H9 (cell line): ENCODE results near the gene SIRT7. TPM values are rescaled to one million over a fixed set of nuclear protein-coding genes. Genes with fewer than 3 reads are reported as not detected.

ENCODE experiments used
- DNase-seq: peaks from one replicate; pipeline ENCODE4 v3.0.0-alpha.2; 2017
- H2AFZ ChIP-seq: one replicate; pipeline ENCODE4 v1.6.1; 2013; ENCODE audit warnings: mild to moderate bottlenecking, low read length, control low read depth, moderate library complexity
- H2AK5ac ChIP-seq: 2 replicates; pipeline ENCODE4 v1.6.1; 2013; ENCODE audit warnings: low read length, control low read depth, mixed read lengths; ENCODE audit not compliant: insufficient read length
- H2BK120ac ChIP-seq: one replicate; pipeline ENCODE4 v1.6.1; 2013; ENCODE audit warnings: low read depth, mild to moderate bottlenecking, low read length, control low read depth, inconsistent platforms; ENCODE audit not compliant: poor library complexity, severe bottlenecking
- H2BK12ac ChIP-seq: 2 replicates; pipeline ENCODE4 v1.6.1; 2013; ENCODE audit warnings: low read length, control low read depth, mixed read lengths, low read depth; ENCODE audit not compliant: insufficient read length
- H2BK15ac ChIP-seq: 2 replicates; pipeline ENCODE4 v1.6.1; 2013; ENCODE audit warnings: low read depth, low read length, control low read depth
- H2BK20ac ChIP-seq: one replicate; pipeline ENCODE4 v1.6.1; 2013; ENCODE audit warnings: low read depth, mild to moderate bottlenecking, low read length, control low read depth, inconsistent platforms; ENCODE audit not compliant: poor library complexity, severe bottlenecking
- H2BK5ac ChIP-seq: 2 replicates; pipeline ENCODE4 v1.6.1; 2013; ENCODE audit warnings: low read length, control low read depth, mixed read lengths; ENCODE audit not compliant: insufficient read length
- H3K14ac ChIP-seq: 2 replicates; pipeline ENCODE4 v1.6.1; 2013; ENCODE audit warnings: low read length, control low read depth; ENCODE audit not compliant: insufficient read depth
- H3K18ac ChIP-seq: 2 replicates; pipeline ENCODE4 v1.6.1; 2013; ENCODE audit warnings: low read depth, mild to moderate bottlenecking, mixed read lengths, low read length, control low read depth; ENCODE audit not compliant: insufficient read length
- H3K23ac ChIP-seq: 2 replicates; pipeline ENCODE4 v1.6.1; 2013; ENCODE audit warnings: low read length, control low read depth, mixed read lengths, low read depth; ENCODE audit not compliant: insufficient read length
- H3K23me2 ChIP-seq: 2 replicates; pipeline ENCODE4 v1.6.1; 2013; ENCODE audit warnings: low read depth, mild to moderate bottlenecking, mixed read lengths, low read length, control low read depth; ENCODE audit not compliant: insufficient read length, poor library complexity, severe bottlenecking
- H3K27ac ChIP-seq: 2 replicates; pipeline ENCODE4 v1.5.1; 2013; ENCODE audit warnings: low read length, control low read depth, mixed read lengths, low read depth; ENCODE audit not compliant: insufficient read length
- H3K27me3 ChIP-seq: 2 replicates; pipeline ENCODE4 v1.6.1; 2013; ENCODE audit warnings: low read length, control low read depth, inconsistent platforms; ENCODE audit not compliant: insufficient read depth
- H3K4ac ChIP-seq: 2 replicates; pipeline ENCODE4 v1.6.1; 2013; ENCODE audit warnings: low read depth, mild to moderate bottlenecking, control low read depth, inconsistent platforms, low read length, moderate library complexity
- H3K4me1 ChIP-seq: 2 replicates; pipeline ENCODE4 v1.6.1; 2013; ENCODE audit warnings: low read length, control low read depth, inconsistent platforms; ENCODE audit not compliant: insufficient read depth
- H3K4me2 ChIP-seq: 2 replicates; pipeline ENCODE4 v1.6.1; 2013; ENCODE audit warnings: low read length, control low read depth, mixed read lengths; ENCODE audit not compliant: insufficient read length, insufficient read depth
- H3K56ac ChIP-seq: 2 replicates; pipeline ENCODE4 v1.6.1; 2013; ENCODE audit warnings: low read depth, mild to moderate bottlenecking, mixed read lengths, low read length, control low read depth; ENCODE audit not compliant: insufficient read length
- H3K79me1 ChIP-seq: 2 replicates; pipeline ENCODE4 v1.6.1; 2013; ENCODE audit warnings: low read depth, mild to moderate bottlenecking, moderate library complexity, low read length, control low read depth, inconsistent platforms; ENCODE audit not compliant: insufficient read depth, poor library complexity, severe bottlenecking
- H3K79me2 ChIP-seq: 2 replicates; pipeline ENCODE4 v1.6.1; 2013; ENCODE audit warnings: low read length, control low read depth, inconsistent platforms; ENCODE audit not compliant: insufficient read depth
- H3K9ac ChIP-seq: 2 replicates; pipeline ENCODE4 v1.6.1; 2013; ENCODE audit warnings: low read length, control low read depth, mixed read lengths; ENCODE audit not compliant: insufficient read length; ENCODE audit errors: extremely low read depth
- H3K9me3 ChIP-seq: one replicate; pipeline ENCODE4 v1.6.1; 2013; ENCODE audit warnings: low read depth, low read length, inconsistent platforms; ENCODE audit not compliant: control insufficient read depth
- H3T11ph ChIP-seq: one replicate; pipeline ENCODE4 v1.6.1; 2013; ENCODE audit warnings: mild to moderate bottlenecking, low read length, control low read depth, inconsistent platforms
- H4K20me1 ChIP-seq: one replicate; pipeline ENCODE4 v1.6.1; 2013; ENCODE audit not compliant: control insufficient read depth, insufficient read length, insufficient read depth
- H4K5ac ChIP-seq: 2 replicates; pipeline ENCODE4 v1.6.1; 2013; ENCODE audit warnings: low read depth, mild to moderate bottlenecking, mixed read lengths, low read length, control low read depth; ENCODE audit not compliant: insufficient read length
- H4K8ac ChIP-seq: replicated peaks from 2 replicates; pipeline ENCODE4 v1.6.1; 2013; ENCODE audit warnings: low read length, control low read depth, mixed read lengths, low read depth; ENCODE audit not compliant: insufficient read length
- H4K91ac ChIP-seq: 2 replicates; pipeline ENCODE4 v1.6.1; 2013; ENCODE audit warnings: low read depth, mild to moderate bottlenecking, moderate library complexity, mixed read lengths, low read length, control low read depth; ENCODE audit not compliant: insufficient read length
- H3K27ac Mint-ChIP-seq, 3 experiments: 2 replicates in 2 of 3; 3 replicates in 1 of 3; pipeline ENCODE4 v1.8.0; 2020 to 2021; ENCODE audit warnings: mixed read lengths in 3 of 3, mild to moderate bottlenecking in 1 of 3, moderate library complexity in 1 of 3
- H3K27me3 Mint-ChIP-seq: 2 replicates; pipeline ENCODE4 v1.8.0; 2021; ENCODE audit warnings: low read depth, mild to moderate bottlenecking, moderate library complexity, mixed read lengths
- H3K36me3 Mint-ChIP-seq, 3 experiments: 2 replicates in 2 of 3; 3 replicates in 1 of 3; pipeline ENCODE4 v1.8.0; 2020 to 2021; ENCODE audit warnings: low read depth in 3 of 3, mixed read lengths in 3 of 3; ENCODE audit not compliant: insufficient read depth in 1 of 3
- H3K4me1 Mint-ChIP-seq, 2 experiments: 2 replicates each; pipeline ENCODE4 v1.8.0; 2020; ENCODE audit warnings: mixed read lengths in 2 of 2
- H3K4me3 Mint-ChIP-seq, 2 experiments: 2 replicates in 1 of 2; 3 replicates in 1 of 2; pipeline ENCODE4 v1.8.0; 2020 to 2021; ENCODE audit warnings: mild to moderate bottlenecking in 2 of 2, mixed read lengths in 2 of 2, moderate library complexity in 1 of 2
- H3K9me3 Mint-ChIP-seq, 2 experiments: 2 replicates in 1 of 2; 3 replicates in 1 of 2; pipeline ENCODE4 v1.8.0; 2020; ENCODE audit warnings: mild to moderate bottlenecking in 2 of 2, mixed read lengths in 2 of 2, moderate library complexity in 1 of 2
- WGBS: extraction: QIAGEN DNeasy Blood & Tissue Kit; methylation state at CpG from one replicate; pipeline ENCODE4 v1.1.7; 2013; ENCODE audit warnings: missing lambda C conversion rate, low lambda C conversion rate, mixed read lengths; ENCODE audit not compliant: insufficient read length; ENCODE audit errors: extremely low coverage; 5-methylcytosine and 5-hydroxymethylcytosine counted together
- total RNA-seq: library from RNA; stranded (reverse); gene quantifications from 2 replicates; pipeline ENCODE4 v1.2.1, GENCODE V29; 2021
- TF ChIP-seq, protein P1 (sequence below): fragments of 200-600 bp; sonication (generic); conservative IDR thresholded peaks from 3 replicates; pipeline ENCODE4 v1.8.0; 2021; ENCODE audit warnings: antibody characterized with exemption, mild to moderate bottlenecking

The SIRT7 gene
- total RNA-seq, 1 experiment from 2014 or later, result 29.7 TPM

DNA sequence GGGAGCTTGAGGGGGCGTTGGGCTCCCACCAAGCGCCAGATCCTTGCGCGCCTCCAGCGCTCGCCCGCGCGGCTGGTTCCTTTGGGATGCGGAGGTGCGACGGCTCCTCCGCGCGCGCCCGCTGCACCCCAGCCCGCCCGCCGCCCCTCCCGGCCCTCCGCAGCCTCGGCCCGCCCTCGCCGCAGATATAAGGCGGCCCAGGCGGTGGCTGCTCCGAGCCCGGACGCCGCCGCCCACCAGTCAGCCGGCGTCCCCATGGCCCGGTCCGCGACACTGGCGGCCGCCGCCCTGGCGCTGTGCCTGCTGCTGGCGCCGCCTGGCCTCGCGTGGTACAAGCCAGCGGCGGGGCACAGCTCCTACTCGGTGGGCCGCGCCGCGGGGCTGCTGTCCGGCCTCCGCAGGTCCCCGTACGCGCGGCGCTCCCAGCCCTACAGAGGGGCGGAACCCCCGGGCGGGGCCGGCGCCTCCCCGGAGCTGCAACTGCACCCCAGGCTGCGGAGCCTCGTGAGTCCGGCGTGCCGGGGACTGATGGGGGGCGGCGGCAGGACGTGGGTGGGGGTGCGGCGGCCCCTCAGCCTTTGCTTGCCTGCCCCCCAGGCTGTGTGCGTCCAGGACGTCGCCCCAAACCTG is 15.8 kb downstream of the SIRT7 start, which contains the start of gene NPB:
Gene NPB, plus strand, starts transcription at position 216 of the 630 bp plus-strand sequence. Its CDS starts 40 bp downstream, at position 256.
- Mint-ChIP-seq H3K27ac (no peak within 1 kb of the TSS), H3K4me1 (peaks cover 0 to 3% of the 10 kb centered on the region in 2 experiments; a peak in 2 of 4 replicates), H3K36me3 (peaks cover 8 to 33% (median 18%) of the 10 kb centered on the region in 3 experiments; a peak in 6 of 7 replicates), H3K27me3 (peaks cover 11% of the 10 kb centered on the region), H3K9me3 (no peaks in the 10 kb centered on the region), H3K4me3 (peak within 1 kb of the TSS; percentile 27 to 60; a peak in 3 of 5 replicates)
- Histone ChIP-seq H3K79me1 (no peaks in the 10 kb centered on the region), H3K4ac (no peak within 1 kb of the TSS), H3K4me2 (peak within 1 kb of the TSS; percentile 31), H3T11ph (no peak within 1 kb of the TSS), H3K79me2 (no peaks in the 10 kb centered on the region), H3K9ac (no peak within 1 kb of the TSS), H2BK20ac (no peak within 1 kb of the TSS), H2BK12ac (no peak within 1 kb of the TSS), H3K4me1 (no peaks in the 10 kb centered on the region), H3K18ac (no peak within 1 kb of the TSS), H3K23ac (no peak within 1 kb of the TSS), H4K8ac (no peak within 1 kb of the TSS), H3K27me3 (no peaks in the 10 kb centered on the region; the same call in 1 of the 2 replicates), H3K9me3 (no peaks in the 10 kb centered on the region), H2AK5ac (no peak within 1 kb of the TSS), H3K23me2 (peaks cover 11% of the 10 kb centered on the region), H4K20me1 (no peaks in the 10 kb centered on the region), H3K27ac (no peak within 1 kb of the TSS), H3K56ac (no peak within 1 kb of the TSS), H2BK5ac (no peak within 1 kb of the TSS), H2AFZ (no peak within 1 kb of the TSS), H3K14ac (peak within 1 kb of the TSS; percentile 51), H4K91ac (no peak within 1 kb of the TSS), H2BK120ac (no peak within 1 kb of the TSS), H2BK15ac (no peak within 1 kb of the TSS), H4K5ac (no peak within 1 kb of the TSS)
- no CpG with 5 or more reads among the region's 79 CpGs for WGBS
- no peak for DNase-seq
- TF ChIP-seq, protein P1, sequence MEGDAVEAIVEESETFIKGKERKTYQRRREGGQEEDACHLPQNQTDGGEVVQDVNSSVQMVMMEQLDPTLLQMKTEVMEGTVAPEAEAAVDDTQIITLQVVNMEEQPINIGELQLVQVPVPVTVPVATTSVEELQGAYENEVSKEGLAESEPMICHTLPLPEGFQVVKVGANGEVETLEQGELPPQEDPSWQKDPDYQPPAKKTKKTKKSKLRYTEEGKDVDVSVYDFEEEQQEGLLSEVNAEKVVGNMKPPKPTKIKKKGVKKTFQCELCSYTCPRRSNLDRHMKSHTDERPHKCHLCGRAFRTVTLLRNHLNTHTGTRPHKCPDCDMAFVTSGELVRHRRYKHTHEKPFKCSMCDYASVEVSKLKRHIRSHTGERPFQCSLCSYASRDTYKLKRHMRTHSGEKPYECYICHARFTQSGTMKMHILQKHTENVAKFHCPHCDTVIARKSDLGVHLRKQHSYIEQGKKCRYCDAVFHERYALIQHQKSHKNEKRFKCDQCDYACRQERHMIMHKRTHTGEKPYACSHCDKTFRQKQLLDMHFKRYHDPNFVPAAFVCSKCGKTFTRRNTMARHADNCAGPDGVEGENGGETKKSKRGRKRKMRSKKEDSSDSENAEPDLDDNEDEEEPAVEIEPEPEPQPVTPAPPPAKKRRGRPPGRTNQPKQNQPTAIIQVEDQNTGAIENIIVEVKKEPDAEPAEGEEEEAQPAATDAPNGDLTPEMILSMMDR, result no peak
